Measurements from ENCODE around the gene TFG. TPM values are rescaled to one million over a fixed set of nuclear protein-coding genes. Genes with fewer than 3 reads are reported as not detected.
A peak's percentile ranks its signal among the peaks of the same experiment; 100 is the strongest.

The TFG gene
- total and polyA plus RNA-seq, 11 donors, result 54.9 to 115 (median 90.5) TPM

- ATAC-seq, result no peak
- DNase-seq, result no peak
- intact Hi-C loops (cut with DNase I), result loop anchor here in 3 of 10 donors (10.0 kb wide), 2 partner anchors 208 to 298 kb away; partner anchors contain the start of genes TMEM45A (in 2 of the 3), LNP1 (in 1 of the 3) and TOMM70 (in 1 of the 3)
- H3K9me3 ChIP-seq, result no peaks in the 10 kb centered on the region
- 66 to 74% (median 73%) methylated on average over 5 of the region's 5 CpGs for WGBS, 4 donors
- H3K36me3 ChIP-seq, result no peaks in the 10 kb centered on the region
- no peak overlapping the region for H3K4me3 ChIP-seq
- H3K27ac ChIP-seq, result no peak overlapping the region
- H3K27me3 ChIP-seq, result peaks cover 0 to 36% (median 0%) of the 10 kb centered on the region in 9 donors
- TF ChIP-seq CTCF (IDR thresholded peaks at IDR 0.05), result no peak
- TF ChIP-seq POLR2A (IDR thresholded peaks at IDR 0.05), result no peak
- no peaks in the 10 kb centered on the region for H3K4me1 ChIP-seq
Measured at GRCh38 chr3:100702980-100703345, 6.3 kb upstream of the TFG start.

DNA sequence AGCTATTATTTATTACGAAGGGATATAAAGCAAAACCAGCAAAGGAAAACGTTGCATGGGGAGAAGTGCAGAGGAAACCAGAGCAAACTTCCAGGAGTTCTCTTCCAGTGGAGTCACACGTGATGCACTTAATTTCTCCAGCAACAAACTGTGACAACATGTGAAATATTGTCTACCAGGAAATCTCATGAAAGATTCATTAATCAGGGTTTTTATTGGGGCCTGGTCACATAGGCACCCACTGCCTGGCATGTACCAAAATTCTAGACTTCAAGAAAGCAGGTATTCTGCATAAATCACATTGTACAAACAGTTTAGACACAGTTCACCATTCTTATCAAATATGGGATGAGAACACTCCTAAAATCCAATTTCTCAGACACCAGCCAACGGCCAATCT is 5.4 kb upstream of the TFG start:
- WGBS, 4 donors, result 69 to 78% (median 76%) methylated on average over 4 of the region's 4 CpGs
- intact Hi-C loops (cut with DNase I), result loop anchor here in 3 of 10 donors (10.0 kb wide), 2 partner anchors 209 to 299 kb away; partner anchors contain the start of genes TMEM45A (in 2 of the 3), LNP1 (in 1 of the 3) and TOMM70 (in 1 of the 3)
- no peak overlapping the region for H3K27ac ChIP-seq
- H3K4me1 ChIP-seq, result peaks cover 0 to 5% (median 1%) of the 10 kb centered on the region in 12 donors
- no peak for ATAC-seq
- no peak for DNase-seq
- H3K27me3 ChIP-seq, result peaks cover 0 to 36% (median 0%) of the 10 kb centered on the region in 9 donors
- H3K36me3 ChIP-seq, result no peaks in the 10 kb centered on the region
- H3K4me3 ChIP-seq, result no peak overlapping the region
- no peak for TF ChIP-seq POLR2A (IDR thresholded peaks at IDR 0.05)
- TF ChIP-seq CTCF (IDR thresholded peaks at IDR 0.05), result no peak
- H3K9me3 ChIP-seq, result no peaks in the 10 kb centered on the region

- Histone ChIP-seq H3K4me3 (no peak overlapping the region), H3K27ac (no peak overlapping the region), H3K9me3 (no peaks in the 10 kb centered on the region), H3K4me1 (peaks cover 0 to 18% (median 11%) of the 10 kb centered on the region in 12 donors), H3K36me3 (peaks cover 0 to 4% (median 0%) of the 10 kb centered on the region in 9 donors), H3K27me3 (peaks cover 0 to 21% (median 0%) of the 10 kb centered on the region in 9 donors)
- intact Hi-C loops (cut with DNase I), result loop anchor here in 3 of 10 donors (5.0 to 10.0 kb wide), 3 partner anchors 212 to 889 kb away; partner anchors contain the start of genes TMEM45A (in 2 of the 3), CMSS1 (in 1 of the 3), LNP1 (in 1 of the 3) and TOMM70 (in 1 of the 3)
- no peak for DNase-seq
- TF ChIP-seq CTCF (IDR thresholded peaks at IDR 0.05), result no peak
- no peak for TF ChIP-seq POLR2A (IDR thresholded peaks at IDR 0.05)
- no peak for ATAC-seq
- WGBS, 4 donors, result 68 to 70% (median 69%) methylated on average over 3 of the region's 3 CpGs
Measured at GRCh38 chr3:100706365-100706764, 2.9 kb upstream of the TFG start.

DNA sequence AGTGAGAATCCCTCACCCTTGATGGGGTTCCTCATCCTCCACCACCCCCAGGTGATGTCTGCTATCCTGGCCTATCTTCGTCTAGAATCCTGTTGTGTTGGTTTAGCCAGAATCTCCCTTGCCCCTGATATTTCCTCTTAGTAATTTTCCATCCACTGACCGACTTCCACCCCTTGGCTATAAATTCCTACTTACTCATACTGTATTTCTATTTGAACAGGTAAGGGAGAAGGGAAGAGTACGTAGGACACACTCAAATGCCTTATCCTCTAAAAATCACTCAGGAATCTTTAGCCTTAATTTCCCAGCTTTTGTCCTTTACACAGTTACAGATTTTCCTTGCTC is 678 bp upstream of the TFG start:
- TF ChIP-seq POLR2A (IDR thresholded peaks at IDR 0.05), result no peak
- TF ChIP-seq CTCF (IDR thresholded peaks at IDR 0.05), result no peak
- ATAC-seq (no peak), DNase-seq (no peak)
- intact Hi-C loops (cut with DNase I), result loop anchor here in 3 of 10 donors (5.0 to 10.0 kb wide), 3 partner anchors 214 to 891 kb away; partner anchors contain the start of genes TMEM45A (in 2 of the 3), CMSS1 (in 1 of the 3), LNP1 (in 1 of the 3) and TOMM70 (in 1 of the 3)
- Histone ChIP-seq H3K27me3 (peaks cover 0 to 13% (median 0%) of the 10 kb centered on the region in 9 donors), H3K4me3 (peak overlapping the region in 11 of 12 donors; percentile 73 to 97 (median 83)), H3K36me3 (peaks cover 0 to 9% (median 2%) of the 10 kb centered on the region in 9 donors), H3K9me3 (no peaks in the 10 kb centered on the region), H3K27ac (peak overlapping the region in 11 of 12 donors; percentile 70 to 99 (median 94)), H3K4me1 (peaks cover 0 to 39% (median 29%) of the 10 kb centered on the region in 12 donors)
- 89 to 94% (median 91%) methylated on average over 3 of the region's 3 CpGs for WGBS, 4 donors
